Heart right ventricle (tissue), 16 donors: Measurements from ENCODE around the gene RALY. TPM values are rescaled to one million over a fixed set of nuclear protein-coding genes. Genes with fewer than 3 reads are reported as not detected.

ENCODE experiments used
- ATAC-seq, 8 donors: fragments of 200-7000 bp; cut with Tn5 transposase; one replicate each; pipeline ENCODE4 v1.9.1; 2020; ENCODE audit warnings: mild to moderate bottlenecking in 8 of 8, moderate library complexity in 8 of 8, moderate number of reproducible peaks in 1 of 8
- DNase-seq, 2 donors: peaks; one replicate each; pipeline ENCODE4 v3.0.0-alpha.2; 2020
- H3K27ac ChIP-seq, 10 donors: fragments of 200-600 bp; sonication (generic) in 2 of 10; one replicate each; pipeline versions ENCODE4 v1.5.0 to v1.8.0; 2020 to 2022; ENCODE audit warnings: mild to moderate bottlenecking in 3 of 10
- H3K27me3 ChIP-seq, 7 donors: fragments of 200-600 bp; one replicate each; pipeline ENCODE4 v1.8.0; 2021 to 2022; ENCODE audit warnings: mild to moderate bottlenecking in 2 of 7
- H3K36me3 ChIP-seq, 9 donors: fragments of 200-600 bp; sonication (generic) in 1 of 9; one replicate each; pipeline versions ENCODE4 v1.5.0 to v1.8.0; 2020 to 2022; ENCODE audit warnings: mild to moderate bottlenecking in 2 of 9
- H3K4me1 ChIP-seq, 9 donors: fragments of 200-600 bp; sonication (generic) in 1 of 9; one replicate each; pipeline versions ENCODE4 v1.5.0 to v1.8.0; 2020 to 2022; ENCODE audit warnings: mild to moderate bottlenecking in 4 of 9
- H3K4me3 ChIP-seq, 10 donors: fragments of 200-600 bp; sonication (generic) in 2 of 10; one replicate each; pipeline versions ENCODE4 v1.5.0 to v1.8.0; 2020 to 2022; ENCODE audit warnings: mild to moderate bottlenecking in 7 of 10, moderate library complexity in 2 of 10
- H3K9me3 ChIP-seq, 11 donors: fragments of 200-600 bp in 10 of 11; sonication (generic) in 2 of 11; one replicate each; pipeline versions ENCODE4 v1.5.0 to v1.8.0; 2013 to 2022; ENCODE audit warnings: mild to moderate bottlenecking in 2 of 11, control low read depth in 1 of 11, moderate library complexity in 1 of 11
- WGBS, 2 donors: extraction: QIAGEN DNeasy Blood & Tissue Kit; methylation state at CpG; one replicate each; pipeline ENCODE4 v1.1.7; 2013; ENCODE audit warnings: inconsistent platforms in 1 of 2; 5-methylcytosine and 5-hydroxymethylcytosine counted together
- intact Hi-C, 10 donors: fragments of 100-400 bp; cut with DNase I; formaldehyde crosslinking; loops; one replicate each; pipeline versions ENCODE4 v1.11.1 to v1.14.2; 2022
- polyA plus RNA-seq, 2 donors: library from polyadenylated mRNA; stranded (reverse); fragments of 200-250 nt; gene quantifications; one replicate each; pipeline ENCODE4 v1.2.3, GENCODE V29; 2013
- total RNA-seq, 10 donors: library from RNA; stranded (reverse); fragmentation: NEBNext Ultra II Directional in 3 of 10; extraction: Animal tissue kit (Norgen Biotek cat#: 25700) in 3 of 10; gene quantifications; one replicate each; pipeline versions ENCODE4 v1.2.1 to v1.2.4, GENCODE V29; 2021 to 2023
- TF ChIP-seq, protein P1 (sequence below), 9 donors: fragments of 200-600 bp; sonication (generic) in 2 of 9; IDR thresholded peaks; one replicate each; pipeline versions ENCODE4 v1.5.0 to v1.8.0; 2021 to 2022; ENCODE audit warnings: antibody characterized with exemption in 9 of 9, mild to moderate bottlenecking in 5 of 9, moderate library complexity in 1 of 9
- donor health status: Arrhythmogenic right ventricular cardiomyopathy.
- donor health status: ischemic (EF 13 %, LVEDD 7.1; RV severe dilation, severe dysfunction).
- donor health status: healthy with polysubstance abuse.
- donor health status: DM: no; HTN: yes; CAD: no.
- donor health status: DM: no; HTN: no; CAD: no.
- donor health status: ischemic (EF 25% LVEDD 6.9; RV normal size, moderate dysfunction).
- donor health status: ischemic (EF 25% LVEDD 5.7; RV mildly dilated, moderate dysfunction).
- donor health status: healthy.
- donor health status: DM: yes; HTN: yes; CAD: no.
- donor health status: Ischemic cardiomyopathy.
- donor health status: ischemic (EF 35%, LVEDD 5.7; RV mildly dilated, moderate dysfunction).
- donor health status: nonischemic (EF 11% LVEDD 7.7; RV severe dilation, severe dysfunction).
- donor health status: DM: yes; HTN: yes; CAD: no.
- donor health status: PGD.
- donor health status: ischemic (EF 29% LVEDD 5.4; RV normal size, mild dysfunction).
- donor health status: nonischemic (EF 23%, LVEDD 6.1; RV moderate dilation, normal function).

RALY gene
- total and polyA plus RNA-seq, 12 donors: 84.3 to 234 (median 104) TPM

DNA sequence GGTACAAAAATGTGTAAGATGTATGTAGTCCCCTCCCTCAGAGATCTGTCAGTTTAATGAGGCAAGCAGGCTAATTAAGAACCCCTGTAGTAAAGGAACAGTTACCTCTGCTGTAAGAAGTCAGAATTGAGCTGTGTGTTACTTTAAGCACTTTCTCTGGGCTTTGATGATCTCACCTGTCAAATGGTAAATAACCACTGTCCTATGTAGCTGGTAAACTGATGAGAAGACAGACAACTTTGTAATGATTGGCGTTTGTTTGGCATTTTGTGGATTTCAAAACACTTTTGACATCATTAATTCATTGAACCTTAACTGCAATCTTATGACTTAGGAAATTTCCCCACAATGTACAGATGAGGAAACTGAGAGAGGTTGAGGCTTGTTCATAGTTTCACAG lies 55.7 kb downstream of the RALY start:
- H3K4me1 ChIP-seq: peaks cover 18 to 83% (median 68%) of the 10 kb centered on the region in 9 donors
- DNase-seq: no peak

DNA sequence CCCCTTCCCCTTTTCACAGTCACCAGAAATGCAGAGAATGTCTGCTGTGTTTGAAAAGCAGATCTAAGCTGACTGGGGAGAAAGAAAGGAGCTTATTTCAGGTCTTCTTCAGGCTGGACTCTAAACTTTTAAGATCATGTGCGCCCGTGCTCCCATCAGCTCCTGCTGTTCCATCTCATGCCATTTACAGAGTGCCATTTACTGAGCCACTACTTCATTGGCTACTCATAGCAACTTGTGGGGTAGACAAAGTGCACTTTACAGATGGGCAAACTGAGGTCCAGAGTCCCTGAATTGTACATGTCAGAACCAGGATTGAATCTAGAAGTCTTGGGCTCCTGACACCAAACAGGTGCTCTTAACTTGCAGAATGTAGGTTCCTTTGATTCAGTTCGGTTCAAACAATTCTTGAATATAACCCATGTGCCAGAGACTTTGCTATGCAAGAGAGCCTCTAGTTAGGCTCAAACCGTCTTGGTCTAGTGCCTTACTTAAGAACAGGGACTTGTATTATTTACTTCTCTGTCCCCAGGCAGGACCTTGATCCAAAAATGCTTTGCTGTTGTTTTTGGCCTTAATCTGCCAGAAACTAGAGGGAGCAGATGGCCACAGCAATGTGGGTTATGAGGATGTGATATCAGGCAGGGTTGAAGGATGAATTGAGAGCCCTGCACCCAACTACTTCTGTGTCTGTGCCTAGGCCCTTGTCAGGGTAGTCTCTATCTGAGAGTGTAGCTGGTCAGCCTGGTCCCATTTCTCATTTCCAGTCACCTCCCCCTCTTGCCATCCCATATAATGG lies 56.4 kb downstream of the RALY start:
- peak in 1 of 2 donors; percentile 21 for DNase-seq
- intact Hi-C loops: loop anchor here in 2 of 10 donors (5.0 to 10.0 kb wide), 2 partner anchors 53 to 55 kb away; partner anchors contain the start of gene RALY (in 1 of the 2)
- no peaks in the 10 kb centered on the region for H3K9me3 ChIP-seq

More for the DNA sequence above, 55.7 kb downstream of the RALY start:
- H3K36me3 ChIP-seq: peaks cover 0 to 13% (median 0%) of the 10 kb centered on the region in 9 donors
- intact Hi-C loops: loop anchor here in 1 of 10 donors (5.0 kb wide), 1 partner anchor 52 kb away; no protein-coding TSS in a partner anchor
- no peaks in the 10 kb centered on the region for H3K9me3 ChIP-seq
- no peaks in the 10 kb centered on the region for H3K27me3 ChIP-seq
- ATAC-seq: no peak
- no peak overlapping the region for H3K27ac ChIP-seq
- WGBS, 2 donors: 95 to 100% methylated on average over 1 of the region's 1 CpG
- TF ChIP-seq, protein P1, sequence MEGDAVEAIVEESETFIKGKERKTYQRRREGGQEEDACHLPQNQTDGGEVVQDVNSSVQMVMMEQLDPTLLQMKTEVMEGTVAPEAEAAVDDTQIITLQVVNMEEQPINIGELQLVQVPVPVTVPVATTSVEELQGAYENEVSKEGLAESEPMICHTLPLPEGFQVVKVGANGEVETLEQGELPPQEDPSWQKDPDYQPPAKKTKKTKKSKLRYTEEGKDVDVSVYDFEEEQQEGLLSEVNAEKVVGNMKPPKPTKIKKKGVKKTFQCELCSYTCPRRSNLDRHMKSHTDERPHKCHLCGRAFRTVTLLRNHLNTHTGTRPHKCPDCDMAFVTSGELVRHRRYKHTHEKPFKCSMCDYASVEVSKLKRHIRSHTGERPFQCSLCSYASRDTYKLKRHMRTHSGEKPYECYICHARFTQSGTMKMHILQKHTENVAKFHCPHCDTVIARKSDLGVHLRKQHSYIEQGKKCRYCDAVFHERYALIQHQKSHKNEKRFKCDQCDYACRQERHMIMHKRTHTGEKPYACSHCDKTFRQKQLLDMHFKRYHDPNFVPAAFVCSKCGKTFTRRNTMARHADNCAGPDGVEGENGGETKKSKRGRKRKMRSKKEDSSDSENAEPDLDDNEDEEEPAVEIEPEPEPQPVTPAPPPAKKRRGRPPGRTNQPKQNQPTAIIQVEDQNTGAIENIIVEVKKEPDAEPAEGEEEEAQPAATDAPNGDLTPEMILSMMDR (IDR thresholded peaks at IDR 0.05): no peak
- no peak overlapping the region for H3K4me3 ChIP-seq

DNA sequence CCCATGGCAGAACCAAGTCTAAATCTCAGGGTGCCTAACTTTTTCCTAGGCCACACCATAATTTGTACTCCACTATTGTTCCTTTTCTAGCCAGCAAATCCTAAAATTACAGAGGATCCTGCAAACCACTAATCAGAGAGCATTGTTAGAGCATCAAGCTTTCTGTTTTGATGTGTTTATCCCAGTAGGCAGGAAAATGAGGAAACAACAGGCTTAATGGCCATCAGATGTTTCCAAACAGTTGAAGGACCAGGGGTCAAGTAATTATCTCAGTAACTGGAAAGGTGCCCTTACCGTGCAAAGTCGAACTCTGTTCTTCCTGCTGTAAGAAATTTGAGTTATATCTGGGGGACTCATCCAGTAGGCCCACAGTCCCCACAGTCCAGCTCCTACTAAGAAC lies 58.7 kb downstream of the RALY start:
- H3K9me3 ChIP-seq: no peaks in the 10 kb centered on the region
- peak overlapping the region in 2 of 10 donors; percentile 13 to 51 for H3K27ac ChIP-seq
- H3K27me3 ChIP-seq: no peaks in the 10 kb centered on the region
- intact Hi-C loops: loop anchor here in 1 of 10 donors (10.0 kb wide), 1 partner anchor 58 kb away; the partner anchor contains the start of gene RALY
- H3K36me3 ChIP-seq: peaks cover 0 to 4% (median 0%) of the 10 kb centered on the region in 9 donors
- DNase-seq (no peak), ATAC-seq (peak in 1 of 8 donors; percentile 28)
- WGBS, 2 donors: 31 to 43% methylated on average over 2 of the region's 2 CpGs
- TF ChIP-seq, protein P1 (IDR thresholded peaks at IDR 0.05): no peak
- peaks cover 13 to 81% (median 57%) of the 10 kb centered on the region in 9 donors for H3K4me1 ChIP-seq
- no peak overlapping the region for H3K4me3 ChIP-seq

More for the DNA sequence above, 56.4 kb downstream of the RALY start:
- TF ChIP-seq, protein P1 (IDR thresholded peaks at IDR 0.05): no peak
- H3K27ac ChIP-seq: no peak overlapping the region
- H3K27me3 ChIP-seq: no peaks in the 10 kb centered on the region
- ATAC-seq: peak; percentile 8 to 76 (median 40)
- peaks cover 0 to 9% (median 0%) of the 10 kb centered on the region in 9 donors for H3K36me3 ChIP-seq
- 77 to 78% methylated on average over 4 of the region's 4 CpGs for WGBS, 2 donors
- no peak overlapping the region for H3K4me3 ChIP-seq
- peaks cover 18 to 83% (median 68%) of the 10 kb centered on the region in 9 donors for H3K4me1 ChIP-seq

DNA sequence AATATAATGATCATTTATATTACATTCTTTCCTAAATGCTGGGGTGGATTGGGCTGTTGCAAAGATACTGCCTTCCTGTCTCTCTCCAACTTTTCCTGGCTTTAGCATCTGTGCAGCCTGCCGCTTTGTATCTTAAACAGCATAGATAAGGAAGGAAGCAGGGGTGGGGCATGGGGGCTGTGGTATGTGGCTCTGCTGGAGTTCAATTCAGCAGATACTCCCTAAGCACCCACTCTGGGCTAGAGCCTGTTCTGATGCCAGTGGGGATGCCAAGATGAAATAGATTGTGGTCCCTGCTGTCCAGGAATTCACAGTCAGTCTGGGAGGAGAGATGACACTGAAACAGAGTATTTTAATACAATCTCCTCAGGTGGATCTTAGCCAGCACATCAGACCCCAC lies 61.6 kb downstream of the RALY start:
- ATAC-seq (peak in 4 of 8 donors; percentile 39 to 69 (median 51)), DNase-seq (peak in 1 of 2 donors; percentile 19)
- Histone ChIP-seq H3K4me3 (no peak overlapping the region), H3K36me3 (peaks cover 0 to 10% (median 0%) of the 10 kb centered on the region in 9 donors), H3K4me1 (peaks cover 10 to 79% (median 41%) of the 10 kb centered on the region in 9 donors), H3K27me3 (no peaks in the 10 kb centered on the region), H3K9me3 (no peaks in the 10 kb centered on the region), H3K27ac (no peak overlapping the region)
- WGBS, 2 donors: 3 to 8% methylated on average over 1 of the region's 1 CpG
- intact Hi-C loops: loop anchor here in 1 of 10 donors (10.0 kb wide), 1 partner anchor 60 kb away; the partner anchor contains the start of gene RALY
- TF ChIP-seq, protein P1 (IDR thresholded peaks at IDR 0.05): no peak
